OCI-M2 (cell line): ENCODE results near the gene CCDC27.

Experiments used
- DNase-seq: peaks from one replicate; lab custom pipeline; 2025; ENCODE audit not compliant: unreplicated experiment; lab: John Stamatoyannopoulos, UW

Gene CCDC27

DNA sequence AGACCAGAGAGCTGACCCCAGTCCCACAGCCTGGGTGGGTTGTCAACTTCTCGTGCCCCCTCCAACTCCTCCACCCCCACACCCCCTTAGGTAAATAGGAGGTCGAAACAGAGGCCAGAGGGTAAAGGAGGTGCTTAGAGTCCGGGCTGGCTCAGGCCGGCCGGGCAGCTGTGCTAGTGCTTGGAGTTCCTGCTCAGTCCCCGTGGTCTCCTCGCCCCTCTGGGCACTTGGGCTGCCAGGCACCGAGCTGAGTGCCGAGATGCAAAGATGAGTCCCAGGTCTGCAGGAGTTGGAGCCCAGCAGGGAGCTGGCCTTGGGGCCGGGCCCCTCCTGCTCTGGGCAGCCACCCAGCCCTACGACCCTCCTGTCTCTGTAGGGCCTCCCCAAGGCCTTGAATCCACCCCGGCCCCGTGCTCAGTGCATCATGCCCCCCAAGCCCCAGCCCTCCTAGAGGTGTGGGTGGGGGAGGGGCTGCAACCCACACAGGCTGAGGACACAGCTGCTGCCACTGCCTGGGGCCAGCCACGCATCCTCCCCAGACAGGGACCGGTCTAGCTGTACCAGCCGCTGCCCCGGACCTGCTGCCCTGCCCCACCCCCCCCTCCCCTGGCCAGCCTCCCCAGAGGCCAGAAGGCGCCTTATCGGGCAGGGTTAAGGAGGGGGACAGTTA lies 22.2 kb downstream of the CCDC27 start:
- DNase-seq: no peak

DNA sequence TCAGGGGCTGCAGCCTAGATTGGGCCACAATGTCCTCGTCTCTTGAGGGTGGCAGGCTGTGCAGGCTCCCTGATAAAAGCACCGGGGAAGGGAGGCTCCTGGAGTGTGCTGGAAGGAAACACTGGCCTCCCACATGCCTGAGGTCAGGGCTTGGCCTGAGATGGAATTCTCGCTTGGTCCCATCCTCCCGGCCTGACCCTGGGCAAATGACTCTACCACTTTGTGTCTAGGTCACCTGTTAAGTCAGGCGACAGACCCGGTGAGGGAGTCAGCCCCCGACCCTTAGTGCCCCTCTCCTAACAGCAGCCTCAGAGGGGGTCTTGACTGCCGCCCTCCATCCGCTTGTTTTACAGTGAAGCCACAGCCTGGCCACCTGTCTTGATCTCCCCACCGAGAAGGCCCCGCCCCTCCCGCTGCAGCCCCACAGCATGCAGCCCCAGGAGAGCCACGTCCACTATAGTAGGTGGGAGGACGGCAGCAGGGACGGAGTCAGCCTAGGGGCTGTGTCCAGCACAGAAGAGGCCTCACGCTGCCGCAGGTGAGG lies 22.8 kb downstream of the CCDC27 start:
- peak; percentile 64 for DNase-seq

DNA sequence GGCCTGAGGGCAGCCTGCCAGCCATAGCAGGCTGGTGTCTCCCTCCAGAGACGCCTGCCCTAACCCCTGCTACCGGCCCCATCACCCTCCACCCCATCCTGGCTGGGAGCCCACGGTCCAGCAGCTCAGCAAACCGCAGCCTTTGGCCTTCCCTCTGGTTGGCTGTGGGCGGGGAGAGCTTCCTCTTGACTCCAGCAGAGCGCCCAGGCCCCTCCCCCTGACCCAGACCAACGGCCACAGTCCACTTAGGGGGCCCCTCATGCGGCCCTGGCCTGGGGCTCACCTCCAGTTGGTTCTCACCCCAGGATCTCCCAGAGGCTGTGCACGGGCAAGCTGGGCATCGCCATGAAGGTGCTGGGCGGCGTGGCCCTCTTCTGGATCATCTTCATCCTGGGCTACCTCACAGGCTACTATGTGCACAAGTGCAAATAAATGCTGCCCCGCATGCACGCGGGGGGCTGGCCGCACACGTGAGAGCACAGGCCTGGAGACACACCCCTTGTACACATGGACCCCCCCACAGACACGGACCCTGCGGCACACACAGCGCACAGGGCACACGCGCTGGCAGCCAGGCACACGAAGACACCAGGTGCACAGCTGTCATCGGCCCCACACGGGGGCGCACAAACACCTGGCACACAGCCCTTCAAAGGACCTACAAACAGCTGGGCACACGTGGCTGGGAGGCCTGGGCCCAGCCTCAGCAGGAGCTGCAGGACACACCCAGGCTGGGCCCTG lies 23.4 kb downstream of the CCDC27 start:
- DNase-seq: no peak

DNA sequence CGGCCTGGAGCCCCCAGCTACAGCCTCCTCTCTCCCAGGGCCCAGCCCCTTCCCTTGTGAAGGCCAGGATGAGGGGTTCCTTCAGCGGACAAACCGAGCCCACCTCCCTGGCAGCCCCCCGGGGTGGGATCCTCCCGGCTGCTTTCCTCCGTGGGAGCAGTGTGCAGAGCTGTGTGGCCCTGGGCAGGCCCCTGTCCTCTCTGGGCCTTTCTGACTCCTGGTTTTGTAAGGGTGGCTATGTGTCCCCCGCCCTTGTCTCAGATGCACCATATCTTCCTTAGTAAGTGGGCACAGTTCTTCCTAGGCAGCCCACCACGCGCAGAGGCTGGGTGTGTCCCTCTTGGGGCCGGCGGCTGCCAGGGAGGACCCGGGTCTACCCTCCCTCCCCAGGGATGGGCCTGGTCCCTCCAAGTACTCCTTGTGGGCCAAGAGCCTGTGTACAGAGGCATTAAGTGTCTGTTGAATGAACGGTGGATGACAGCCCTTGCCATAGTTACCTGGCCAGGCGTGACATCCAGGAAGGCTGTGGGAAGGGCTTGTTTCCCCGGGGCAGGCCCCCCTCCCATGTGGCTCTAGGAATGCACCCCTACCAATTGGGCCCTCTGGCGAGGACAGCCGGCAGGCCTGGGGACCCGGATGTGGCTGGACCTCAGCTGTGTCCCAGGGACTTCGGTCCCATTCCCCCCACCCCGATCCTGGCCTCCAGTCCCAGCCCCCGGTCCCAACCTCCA lies 24.1 kb downstream of the CCDC27 start:
- DNase-seq: no peak

DNA sequence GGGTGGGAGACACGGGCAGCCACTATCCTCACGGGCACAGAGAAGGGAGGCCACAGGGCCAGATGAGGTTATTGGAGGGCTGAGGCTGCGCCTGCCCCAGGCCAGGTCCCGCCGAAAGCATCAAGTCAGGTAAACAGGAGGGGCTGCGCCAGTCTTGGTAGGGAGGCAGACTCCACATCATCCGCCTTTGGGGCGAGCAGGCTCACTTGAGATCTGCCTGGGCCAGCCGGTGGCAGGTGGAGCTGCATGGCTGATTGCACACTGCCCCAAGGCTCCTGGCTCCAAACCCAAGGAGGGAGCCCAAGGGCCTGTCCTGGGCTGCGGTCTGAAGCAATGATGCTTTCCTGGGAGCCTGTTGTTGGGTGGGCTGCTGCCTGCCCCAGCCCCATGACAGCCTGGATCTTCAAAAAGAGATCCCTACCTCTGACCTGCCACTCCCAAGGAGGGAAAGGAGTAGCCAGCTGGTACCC lies 24.9 kb downstream of the CCDC27 start:
- no peak for DNase-seq

DNA sequence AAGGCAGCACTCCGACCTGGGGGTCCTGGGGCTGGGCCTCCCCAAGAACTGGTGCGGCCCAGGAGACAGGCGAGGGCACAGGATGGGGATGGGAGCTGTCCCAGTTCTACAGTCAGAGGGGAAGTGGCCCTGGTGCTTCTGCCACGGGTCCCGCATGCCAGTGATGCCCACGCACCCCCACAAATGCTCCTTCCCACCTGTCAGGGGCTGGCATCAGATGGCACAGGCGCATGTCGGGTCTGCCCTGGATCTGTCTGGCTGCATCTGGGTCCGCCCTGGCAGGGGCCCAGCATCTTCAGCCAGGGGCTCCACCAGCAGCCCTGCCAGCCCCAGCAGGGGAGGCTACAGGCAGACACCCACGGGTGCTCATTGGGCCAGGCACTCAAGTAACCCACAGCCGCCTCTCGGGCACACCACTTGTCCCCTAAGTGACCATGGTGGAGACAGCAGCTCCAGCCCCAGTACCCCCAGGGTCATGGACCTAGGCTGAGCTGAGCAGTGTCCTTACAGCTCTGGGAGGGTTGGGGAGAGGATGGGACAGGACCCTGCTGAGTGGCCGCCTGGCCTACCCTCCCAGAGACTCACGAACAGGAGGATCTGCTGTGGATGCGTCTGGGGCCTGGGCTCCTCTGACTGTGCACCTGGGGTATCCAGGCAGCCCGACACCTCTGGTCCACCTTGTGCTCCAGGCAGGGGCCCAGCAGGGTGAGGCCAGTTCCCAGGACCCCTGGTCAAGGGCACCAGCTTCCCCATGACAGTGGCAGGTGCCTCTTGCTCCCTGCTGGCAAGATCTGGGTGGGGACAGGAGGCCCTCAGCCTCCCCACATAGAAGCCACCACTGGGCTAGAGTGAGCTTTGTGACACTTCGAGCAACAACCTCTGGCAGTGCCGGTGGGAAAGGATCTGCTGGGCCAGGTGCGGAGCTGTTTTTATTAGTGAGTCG lies 25.7 kb downstream of the CCDC27 start:
- no peak for DNase-seq

DNA sequence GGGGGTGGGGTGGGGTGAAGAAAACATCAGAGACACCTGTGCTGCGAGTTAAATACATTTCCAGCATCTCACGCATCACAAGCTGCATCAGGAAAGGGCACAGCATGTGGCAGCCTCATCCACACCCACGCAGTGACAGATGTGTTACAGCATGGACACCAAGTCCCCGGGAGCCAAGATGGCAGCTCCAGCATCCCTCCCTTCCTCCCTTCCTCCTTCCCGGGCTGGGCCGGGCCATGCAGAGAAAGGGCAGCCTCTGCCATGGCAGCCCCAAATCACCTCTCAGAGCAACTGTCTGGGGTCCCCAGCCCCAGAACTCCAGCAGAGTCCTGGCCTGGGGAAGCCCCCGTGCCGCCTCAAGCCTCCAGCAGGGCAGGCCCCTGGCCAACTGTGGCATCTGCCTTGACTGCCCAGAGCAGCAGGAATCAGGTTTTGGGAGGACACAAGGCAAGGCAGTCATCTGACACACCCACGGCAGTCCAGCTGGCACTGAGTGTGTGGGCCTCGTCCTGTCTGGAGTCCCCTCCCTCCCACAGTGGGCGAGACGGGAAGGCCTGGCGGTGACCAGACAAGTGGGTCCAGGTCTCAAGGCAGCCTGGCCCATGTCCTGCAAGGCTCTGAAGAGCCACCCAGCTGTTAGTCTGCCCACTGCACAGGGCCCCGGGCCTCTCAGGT lies 26.5 kb downstream of the CCDC27 start:
- no peak for DNase-seq

DNA sequence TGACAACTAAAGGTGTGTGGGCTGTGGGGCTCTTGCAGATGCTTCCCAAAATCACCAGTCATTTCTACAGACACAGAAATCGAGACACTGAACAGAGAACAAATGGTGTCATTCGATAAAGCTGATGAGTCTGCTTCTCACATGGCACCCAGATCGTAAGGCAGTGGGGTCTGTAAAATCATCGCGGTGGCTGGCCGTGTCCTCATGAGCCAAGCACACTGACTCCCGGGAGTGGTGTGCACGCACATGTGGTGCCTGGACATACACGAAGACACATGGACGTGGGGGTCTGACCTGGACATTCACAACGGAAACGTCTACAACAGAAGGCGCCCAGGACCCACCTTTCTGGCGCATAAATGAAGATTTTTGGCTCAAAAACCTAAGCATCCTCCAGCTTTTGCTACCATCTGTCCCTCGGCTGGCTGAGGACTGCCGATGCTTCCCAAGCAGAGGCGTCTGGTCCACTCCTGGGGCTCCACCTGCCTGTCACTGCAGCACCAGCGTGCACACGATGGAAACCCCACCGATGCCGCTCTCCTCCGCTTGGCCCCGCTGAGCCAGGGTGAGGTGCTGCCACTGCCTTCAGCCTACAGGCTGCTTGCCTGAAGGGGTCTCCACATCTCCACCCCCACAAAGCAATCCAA lies 27.1 kb downstream of the CCDC27 start:
- no peak for DNase-seq

DNA sequence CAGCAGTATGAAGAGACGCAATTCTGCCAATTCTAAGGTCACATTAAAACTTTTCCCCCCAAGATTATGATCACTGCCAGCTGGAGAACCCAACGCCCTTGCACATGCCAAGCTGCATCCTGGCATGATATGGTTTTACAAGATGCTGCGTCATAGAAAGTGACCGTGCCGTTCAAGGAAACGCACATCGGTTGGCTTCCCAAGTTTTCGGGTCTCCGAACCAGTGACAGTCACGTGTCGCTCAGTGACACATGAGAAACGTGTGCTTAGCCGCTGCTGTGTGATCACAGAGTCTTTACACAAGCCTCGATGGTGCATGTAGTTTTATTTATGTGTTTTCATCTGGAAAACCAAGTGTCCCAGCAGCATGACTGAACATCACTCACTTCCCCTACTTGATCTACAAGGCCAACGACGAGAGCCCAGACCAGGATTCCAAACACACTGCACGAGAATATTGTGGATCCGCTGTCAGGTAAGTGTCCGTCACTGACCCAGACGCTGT lies 27.7 kb downstream of the CCDC27 start:
- DNase-seq: no peak

DNA sequence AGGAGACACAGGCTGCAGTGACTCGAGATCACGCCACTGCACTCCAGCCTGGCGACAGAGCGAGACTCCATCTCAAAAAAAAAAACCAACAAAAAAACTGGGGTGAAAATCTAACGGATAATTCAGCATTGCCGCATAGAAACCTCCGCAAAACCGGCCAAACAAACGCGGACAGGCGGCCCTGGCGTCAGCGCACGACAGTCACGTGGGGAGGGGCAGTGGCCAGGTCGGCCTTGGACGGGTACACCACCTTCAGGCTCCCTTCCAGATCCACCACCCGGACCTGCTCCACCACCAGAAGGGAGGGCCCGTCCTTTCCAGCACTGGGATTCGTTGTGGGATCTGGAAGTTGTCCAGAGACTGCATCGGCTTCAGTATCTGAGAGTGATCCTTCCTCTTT lies 28.7 kb downstream of the CCDC27 start:
- no peak for DNase-seq

DNA sequence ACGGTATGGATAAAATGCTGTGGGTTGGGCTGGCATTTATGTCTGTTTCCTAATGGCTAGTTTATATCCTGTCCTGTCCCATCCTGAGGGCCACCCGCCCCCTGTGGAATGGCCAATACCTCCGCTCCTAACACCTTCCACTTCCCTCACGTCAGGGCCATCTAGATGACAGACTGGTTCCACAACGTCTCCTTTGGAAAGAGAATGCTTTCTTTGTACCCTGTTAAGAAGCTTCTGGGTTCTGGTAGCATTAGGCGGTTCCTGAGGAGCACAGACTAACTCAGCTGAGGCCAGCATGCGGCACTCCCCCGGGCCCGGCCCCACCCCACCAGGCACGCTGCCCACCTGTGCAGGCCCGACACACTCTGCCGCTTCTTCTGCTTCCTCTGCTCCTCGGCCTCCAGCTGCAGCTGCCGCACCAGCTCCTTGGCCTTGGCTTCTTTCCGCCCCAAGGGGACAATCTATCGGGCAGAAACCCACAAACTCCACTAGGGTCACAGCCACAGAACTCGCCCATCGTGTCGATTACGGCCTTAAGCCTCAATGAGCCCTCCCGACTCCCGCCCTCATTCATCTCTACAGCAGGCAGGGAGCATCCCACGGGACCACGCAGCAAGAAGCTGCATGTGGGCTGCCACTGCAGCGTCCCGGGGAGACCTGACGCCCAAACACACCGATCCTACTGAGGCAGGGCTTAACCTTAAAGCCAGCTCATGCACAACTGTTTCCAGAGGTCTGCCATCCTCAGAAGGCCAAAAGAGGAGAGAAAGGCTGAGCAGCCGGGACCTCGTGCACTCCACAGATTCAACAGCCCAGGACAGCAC lies 31.6 kb downstream of the CCDC27 start:
- DNase-seq: no peak

DNA sequence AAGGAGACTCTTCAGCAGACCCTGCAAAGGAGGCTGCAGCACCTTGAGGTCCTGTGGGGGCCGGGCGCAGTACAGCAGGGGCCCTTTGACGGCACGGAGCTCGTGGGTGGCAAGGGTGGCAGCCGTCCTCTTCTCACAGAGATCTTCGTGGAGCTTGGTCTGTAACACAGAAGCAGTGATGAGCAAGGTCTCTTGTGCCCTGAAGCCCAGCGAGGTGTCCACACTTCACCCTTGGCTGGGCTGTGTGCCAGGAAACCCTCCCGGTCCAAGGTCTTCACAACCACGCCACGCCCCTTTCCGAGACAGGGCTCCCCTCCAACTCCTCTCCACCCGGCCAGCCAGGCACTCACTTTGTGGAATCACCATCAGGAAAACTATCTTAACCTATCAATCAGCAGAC lies 32.8 kb downstream of the CCDC27 start:
- DNase-seq: no peak

DNA sequence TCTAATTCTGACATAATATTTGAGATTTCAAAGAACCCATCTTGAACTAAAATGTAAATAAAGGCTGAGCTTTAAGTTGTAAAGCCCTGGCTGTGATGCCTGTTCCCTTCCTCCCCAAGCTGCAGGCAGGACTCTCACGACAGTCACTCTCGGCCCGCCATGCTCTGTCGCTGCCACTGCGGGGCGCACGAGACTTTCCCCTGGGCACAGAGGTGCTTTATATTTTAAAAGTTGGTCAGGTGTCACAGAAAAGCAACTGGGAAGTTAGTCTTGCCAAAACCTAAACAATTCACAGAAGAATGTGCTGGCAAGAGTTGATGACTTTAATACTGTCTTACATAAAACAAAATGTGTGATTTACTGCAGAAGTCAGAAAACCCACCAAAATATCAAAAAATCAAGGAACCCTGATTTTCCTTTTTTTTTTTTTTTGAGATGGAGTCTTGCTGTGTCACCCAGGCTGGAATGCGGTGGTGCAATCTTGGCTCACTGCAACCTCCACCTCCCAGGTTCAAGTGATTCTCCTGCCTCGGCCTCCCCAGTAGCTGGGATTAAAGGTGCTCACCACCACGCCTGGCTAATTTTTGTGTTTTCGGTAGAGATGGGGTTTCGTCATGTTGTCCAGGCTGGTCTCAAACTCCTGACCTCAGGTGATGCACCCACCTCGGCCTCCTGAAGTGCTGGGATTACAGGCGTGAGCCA lies 33.4 kb downstream of the CCDC27 start:
- DNase-seq: no peak

DNA sequence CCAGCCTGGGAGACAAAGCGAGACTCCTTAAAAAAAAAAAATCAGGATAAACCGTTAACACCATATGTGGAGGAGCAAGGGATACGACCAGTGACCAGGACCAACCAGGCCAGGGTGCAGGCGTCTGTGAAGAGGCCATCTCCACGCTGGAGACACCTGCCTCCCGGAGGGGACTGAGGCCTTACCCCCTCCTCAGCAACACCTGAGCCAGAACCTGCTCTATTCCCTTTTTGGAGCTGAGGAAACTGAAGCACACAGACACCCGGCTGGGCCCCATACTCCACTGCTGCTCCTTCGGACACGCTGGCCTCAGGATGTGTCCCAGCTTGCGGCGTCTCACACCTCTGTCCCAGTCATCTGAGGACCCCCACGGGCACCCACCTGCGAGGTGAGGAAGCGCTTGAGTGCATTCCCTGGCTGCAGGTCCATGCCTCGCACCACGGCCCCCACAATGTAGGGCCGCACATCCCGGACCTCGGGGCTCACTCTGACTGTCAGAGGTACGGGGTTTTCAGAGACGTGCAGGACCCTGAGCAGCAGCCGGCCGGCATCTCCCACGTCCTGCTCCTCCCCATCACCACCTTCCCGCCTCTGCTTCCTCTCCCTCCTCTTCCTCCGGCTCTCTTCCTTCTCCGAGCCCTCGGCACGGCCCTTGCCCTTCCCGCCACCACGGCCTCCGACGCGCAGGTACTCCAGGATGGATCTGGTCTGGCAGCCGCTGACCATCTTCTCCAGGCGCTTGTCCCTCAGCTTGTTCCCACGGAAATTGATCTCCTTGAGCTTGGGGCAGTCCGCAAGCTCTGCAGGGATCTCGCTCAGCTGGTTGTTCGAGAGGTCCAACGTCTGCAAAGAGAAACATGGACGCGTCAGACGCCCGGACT lies 34.5 kb downstream of the CCDC27 start:
- DNase-seq: no peak

DNA sequence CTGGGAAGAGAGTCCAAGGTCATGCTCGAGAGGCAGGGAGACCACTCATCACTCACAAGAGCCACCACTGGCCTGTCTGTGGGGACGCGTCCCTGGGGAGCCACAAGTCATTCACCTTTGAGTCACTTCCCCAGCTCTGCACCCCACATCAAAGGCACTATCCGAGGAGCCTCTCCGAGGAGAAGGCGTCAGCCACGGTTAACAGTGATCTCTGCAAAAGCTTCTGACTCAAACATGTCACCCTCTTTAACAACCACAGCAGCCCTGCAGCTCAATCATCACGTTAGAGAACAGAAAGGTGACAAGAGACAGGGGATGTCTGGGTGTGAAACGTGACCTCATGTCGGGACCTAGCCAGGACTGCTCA lies 35.1 kb downstream of the CCDC27 start:
- no peak for DNase-seq

DNA sequence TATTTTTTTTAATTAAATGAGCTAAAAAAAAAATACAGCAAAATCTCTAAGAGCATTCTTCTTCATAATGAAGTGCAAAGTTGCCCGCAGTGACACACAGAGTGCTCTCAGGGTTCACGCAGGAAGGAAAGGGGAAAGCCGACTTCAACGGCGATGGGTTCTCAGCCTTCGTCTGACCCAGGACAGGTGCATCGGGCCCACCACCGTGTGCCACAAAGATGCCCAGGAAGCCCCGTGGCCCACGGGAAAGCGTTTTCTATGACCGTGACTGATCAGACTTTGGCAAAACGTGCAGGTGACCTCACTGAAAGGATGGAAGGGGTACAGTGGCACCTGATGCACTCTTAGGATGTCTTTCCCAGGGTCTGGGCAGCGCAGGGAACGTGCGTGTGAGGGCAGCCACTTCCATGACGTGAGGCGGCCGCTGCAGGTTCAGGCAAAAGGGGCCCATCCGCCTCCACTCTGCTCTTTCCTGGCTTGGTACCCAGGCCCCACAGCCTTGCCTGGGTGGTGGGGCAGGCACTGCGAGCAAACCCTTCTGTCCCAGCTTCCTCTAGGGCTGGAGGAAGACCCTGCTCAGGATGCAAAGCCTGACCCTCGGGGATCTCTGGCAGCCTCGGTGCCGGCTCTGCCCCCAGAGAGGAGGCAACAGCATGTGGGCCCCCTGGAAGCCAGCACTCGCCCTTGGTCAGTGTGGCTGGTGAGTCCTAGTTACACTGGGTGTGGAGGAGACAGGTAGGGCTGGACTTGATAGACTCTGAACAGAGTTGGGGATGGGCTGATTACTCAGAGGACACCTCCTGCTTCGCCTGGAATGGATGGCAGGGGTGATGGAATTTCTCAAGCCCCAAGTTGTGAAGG lies 35.7 kb downstream of the CCDC27 start:
- no peak for DNase-seq
